Testis (tissue), 3 donors: ENCODE results near the gene FHDC1. TPM values are rescaled to one million over a fixed set of nuclear protein-coding genes. Genes with fewer than 3 reads are reported as not detected.

Source experiments
- DNase-seq: peaks from one replicate; pipeline ENCODE4 v3.0.0-alpha.2; 2019
- H3K27ac ChIP-seq, 2 donors: fragments of 200-600 bp; sonication (generic); one replicate each; pipeline ENCODE4 v1.5.1; 2019
- H3K27me3 ChIP-seq: fragments of 200-600 bp; sonication (generic); one replicate; pipeline ENCODE4 v1.5.1; 2019
- H3K36me3 ChIP-seq: fragments of 200-600 bp; sonication (generic); one replicate; pipeline ENCODE4 v1.5.1; 2017; ENCODE audit warnings: low read depth; ENCODE audit errors: missing control alignments
- H3K4me1 ChIP-seq: fragments of 200-600 bp; sonication (generic); one replicate; pipeline ENCODE4 v1.5.1; 2019
- H3K4me3 ChIP-seq, 2 donors: fragments of 200-600 bp; sonication (generic); one replicate each; pipeline ENCODE4 v1.5.1; 2017 to 2019
- H3K9me3 ChIP-seq: fragments of 200-600 bp; sonication (generic); one replicate; pipeline ENCODE4 v1.5.1; 2017
- POLR2A ChIP-seq: fragments of 450-650 bp; IDR thresholded peaks from one replicate; pipeline ENCODE4 v1.6.1; 2017; ENCODE audit warnings: antibody characterized with exemption, mild to moderate bottlenecking, moderate library complexity
- WGBS, 2 donors: methylation state at CpG; one replicate each; pipeline ENCODE4 v1.1.5; 2018; 5-methylcytosine and 5-hydroxymethylcytosine counted together
- intact Hi-C: fragments of 100-400 bp; cut with DNase I; formaldehyde crosslinking; loops from one replicate; pipeline ENCODE4 v1.15.1; 2023; ENCODE audit warnings: low total_unique reads
- polyA plus RNA-seq: library from polyadenylated mRNA; stranded (reverse); fragments of 350-450 nt; fragmentation: Illumina TruSeq; extraction: RNeasy Lipid Tissue Mini Kit (QIAGEN cat#74804); gene quantifications from one replicate; pipeline ENCODE4 v1.2.3, GENCODE V29; 2014; ENCODE audit warnings: low read depth, low replicate concordance; ENCODE audit not compliant: insufficient read depth
- total RNA-seq, 2 donors: library from RNA; depleted of rRNA; stranded (reverse); fragments of >200 nt; gene quantifications; one replicate each; pipeline ENCODE4 v1.2.3, GENCODE V29; 2016
- TF ChIP-seq, protein P1 (sequence below), 3 experiments: fragments of 450-650 bp in 2 of 3; fragments of 200-600 bp in 1 of 3; sonication (generic) in 1 of 3; IDR thresholded peaks; one replicate each; pipeline ENCODE4 v1.5.1; 2016 to 2019; ENCODE audit warnings: antibody characterized with exemption in 3 of 3, mild to moderate bottlenecking in 2 of 3, moderate library complexity in 1 of 3

FHDC1 gene
- total and polyA plus RNA-seq, 3 donors from 2014 or later, result 2.9 to 4.2 (median 3.8) TPM

DNA sequence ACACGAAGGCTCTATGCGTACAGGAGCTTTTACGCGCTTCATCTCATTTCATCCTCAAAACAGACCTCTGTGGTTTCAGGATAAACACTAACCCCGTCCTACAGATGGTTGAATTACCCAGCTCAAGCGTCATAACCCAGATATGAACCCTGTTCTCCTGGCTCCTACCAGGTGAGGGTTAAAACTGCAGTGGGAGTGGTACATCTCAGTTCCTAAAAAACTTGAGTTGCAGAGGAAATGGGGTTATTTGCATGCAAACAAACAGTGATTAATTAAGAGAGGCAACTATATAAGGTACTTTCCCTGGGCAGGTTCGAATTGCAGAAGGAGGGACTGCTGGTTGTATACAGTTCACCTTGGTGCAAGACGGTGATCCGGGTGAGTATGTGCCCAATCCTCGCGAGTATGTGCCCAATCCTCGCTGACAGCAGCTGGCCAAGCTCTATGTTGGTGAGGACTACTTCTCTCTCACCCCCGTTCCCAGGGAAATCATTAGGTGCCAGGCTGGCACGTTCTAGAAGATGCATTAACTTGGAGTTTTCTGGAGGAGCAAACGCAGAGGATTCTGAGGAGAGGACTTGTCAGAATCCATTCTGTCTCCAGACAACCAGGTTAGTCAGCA, 72.6 kb downstream of the FHDC1 start:
- Histone ChIP-seq H3K4me3 (peak overlapping the region in 1 of 2 donors; percentile 15), H3K27me3 (no peaks in the 10 kb centered on the region), H3K36me3 (no peaks in the 10 kb centered on the region), H3K4me1 (no peaks in the 10 kb centered on the region), H3K9me3 (no peaks in the 10 kb centered on the region), H3K27ac (no peak overlapping the region)
- TF ChIP-seq POLR2A, result no peak
- TF ChIP-seq, protein P1, sequence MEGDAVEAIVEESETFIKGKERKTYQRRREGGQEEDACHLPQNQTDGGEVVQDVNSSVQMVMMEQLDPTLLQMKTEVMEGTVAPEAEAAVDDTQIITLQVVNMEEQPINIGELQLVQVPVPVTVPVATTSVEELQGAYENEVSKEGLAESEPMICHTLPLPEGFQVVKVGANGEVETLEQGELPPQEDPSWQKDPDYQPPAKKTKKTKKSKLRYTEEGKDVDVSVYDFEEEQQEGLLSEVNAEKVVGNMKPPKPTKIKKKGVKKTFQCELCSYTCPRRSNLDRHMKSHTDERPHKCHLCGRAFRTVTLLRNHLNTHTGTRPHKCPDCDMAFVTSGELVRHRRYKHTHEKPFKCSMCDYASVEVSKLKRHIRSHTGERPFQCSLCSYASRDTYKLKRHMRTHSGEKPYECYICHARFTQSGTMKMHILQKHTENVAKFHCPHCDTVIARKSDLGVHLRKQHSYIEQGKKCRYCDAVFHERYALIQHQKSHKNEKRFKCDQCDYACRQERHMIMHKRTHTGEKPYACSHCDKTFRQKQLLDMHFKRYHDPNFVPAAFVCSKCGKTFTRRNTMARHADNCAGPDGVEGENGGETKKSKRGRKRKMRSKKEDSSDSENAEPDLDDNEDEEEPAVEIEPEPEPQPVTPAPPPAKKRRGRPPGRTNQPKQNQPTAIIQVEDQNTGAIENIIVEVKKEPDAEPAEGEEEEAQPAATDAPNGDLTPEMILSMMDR (IDR thresholded peaks at IDR 0.05), result no peak
- 54 to 75% methylated on average over 15 of the region's 15 CpGs for WGBS, 2 donors
- intact Hi-C loops, result no loop called here
- no peak for DNase-seq

DNA sequence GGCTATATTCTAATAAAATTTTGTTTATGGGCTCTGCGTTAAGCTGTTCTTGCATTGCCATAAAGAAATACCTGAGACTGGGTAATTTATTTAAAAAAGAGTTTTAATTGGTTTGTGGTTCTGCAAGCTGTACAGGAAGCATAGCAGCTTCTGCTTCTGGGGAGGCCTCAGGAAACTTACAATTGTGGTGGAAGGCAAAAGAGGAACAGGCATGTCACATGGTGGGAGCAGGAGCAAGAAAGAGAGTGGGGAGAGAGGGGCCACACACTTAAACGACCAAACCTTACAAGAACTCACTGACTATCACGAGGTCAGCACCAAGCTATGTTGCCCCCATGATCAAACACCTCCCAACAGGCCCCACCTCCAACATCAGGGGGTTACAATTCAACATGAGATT, 74.0 kb downstream of the FHDC1 start:
- H3K4me3 ChIP-seq, result no peak overlapping the region
- intact Hi-C loops, result no loop called here
- no peaks in the 10 kb centered on the region for H3K36me3 ChIP-seq
- 80 to 85% methylated on average over 3 of the region's 3 CpGs for WGBS, 2 donors
- no peak overlapping the region for H3K27ac ChIP-seq
- no peaks in the 10 kb centered on the region for H3K9me3 ChIP-seq
- no peak for TF ChIP-seq POLR2A
- TF ChIP-seq, protein P1 (IDR thresholded peaks at IDR 0.05), result no peak
- no peak for DNase-seq
- no peaks in the 10 kb centered on the region for H3K4me1 ChIP-seq
- H3K27me3 ChIP-seq, result no peaks in the 10 kb centered on the region

DNA sequence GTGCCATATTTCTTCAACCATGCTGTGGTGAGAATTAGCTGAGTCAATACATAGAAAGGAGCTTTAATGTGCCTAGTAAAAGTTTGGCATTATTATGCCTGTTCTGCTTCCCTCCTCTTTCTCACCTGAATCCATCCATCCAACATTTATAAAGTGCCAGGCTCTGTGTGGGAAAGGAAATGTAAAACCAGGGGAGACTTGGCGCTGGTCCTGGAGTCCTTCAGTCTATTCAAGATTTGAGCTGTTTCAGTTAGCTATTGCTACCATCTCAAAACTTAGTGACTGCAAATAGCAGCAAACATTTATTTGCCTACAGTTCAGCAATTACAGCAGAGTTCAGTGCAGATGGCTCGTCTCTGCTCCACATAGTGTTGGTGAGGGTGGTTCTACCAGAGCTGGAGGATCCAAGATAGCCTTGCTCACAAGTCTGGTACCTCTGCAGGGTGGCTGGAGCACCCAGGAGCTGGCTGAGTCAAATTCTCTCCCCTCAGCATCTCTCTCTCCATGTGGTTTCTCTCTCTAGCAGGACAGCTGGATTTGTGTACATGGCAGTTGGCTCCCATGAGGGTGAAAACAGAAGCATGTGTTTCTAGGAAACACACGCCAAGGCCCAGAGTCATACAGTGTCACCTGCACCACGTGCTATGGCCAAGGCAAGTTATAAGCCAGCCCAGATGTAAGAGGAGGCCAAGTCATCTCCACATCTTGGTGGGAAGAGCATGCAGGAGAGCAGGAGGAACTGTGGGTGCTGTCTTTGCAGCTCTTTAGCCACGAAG, 77.3 kb downstream of the FHDC1 start:
- WGBS, 2 donors, result 63 to 70% methylated on average over 5 of the region's 5 CpGs
- no peaks in the 10 kb centered on the region for H3K9me3 ChIP-seq
- DNase-seq, result no peak
- H3K4me1 ChIP-seq, result no peaks in the 10 kb centered on the region
- no peaks in the 10 kb centered on the region for H3K27me3 ChIP-seq
- no peak overlapping the region for H3K4me3 ChIP-seq
- TF ChIP-seq, protein P1 (IDR thresholded peaks at IDR 0.05), result no peak
- TF ChIP-seq POLR2A, result no peak
- intact Hi-C loops, result no loop called here
- no peak overlapping the region for H3K27ac ChIP-seq
- H3K36me3 ChIP-seq, result no peaks in the 10 kb centered on the region

DNA sequence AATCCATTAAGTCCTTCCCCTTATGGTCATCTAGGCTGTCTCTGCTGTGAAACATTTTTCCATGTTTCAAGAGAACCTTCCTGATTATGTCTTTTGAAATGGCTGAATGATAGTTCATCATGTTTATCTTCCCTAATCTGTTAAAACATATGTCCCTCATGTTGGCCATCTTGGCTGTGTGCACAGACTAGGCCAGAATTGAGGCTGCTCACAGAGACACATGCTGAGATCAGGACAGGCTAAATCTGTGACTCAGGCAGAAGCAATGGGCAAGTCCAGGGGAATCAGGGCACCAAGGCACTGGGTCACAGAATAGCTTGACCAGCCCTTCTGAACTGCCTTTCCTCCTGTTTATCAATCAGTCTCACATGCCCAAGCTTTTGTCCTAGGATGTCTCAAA, 78.3 kb downstream of the FHDC1 start:
- Histone ChIP-seq H3K27me3 (no peaks in the 10 kb centered on the region), H3K36me3 (no peaks in the 10 kb centered on the region), H3K4me3 (no peak overlapping the region), H3K4me1 (no peaks in the 10 kb centered on the region), H3K9me3 (no peaks in the 10 kb centered on the region), H3K27ac (no peak overlapping the region)
- TF ChIP-seq, protein P1 (IDR thresholded peaks at IDR 0.05), result no peak
- TF ChIP-seq POLR2A, result no peak
- intact Hi-C loops, result no loop called here
- no peak for DNase-seq
